Neural progenitor cell (in vitro differentiated cells): ENCODE data around the gene ADK.

Experiments
- CTCF ChIP-seq: fragments of 200-600 bp; sonication (generic); IDR thresholded peaks from 2 replicates; pipeline ENCODE4 v1.5.1; 2017; ENCODE audit warnings: antibody characterized with exemption, mild to moderate bottlenecking
- EZH2 ChIP-seq: fragments of 200-600 bp; sonication (generic); IDR thresholded peaks from 2 replicates; pipeline ENCODE4 v1.6.1; 2017; ENCODE audit warnings: antibody characterized with exemption, mild to moderate bottlenecking, moderate library complexity

GRCh38 chr10:74103560-74104258 is 47.3 kb upstream of the ADK start:
- peak; percentile 60 for TF ChIP-seq CTCF
- no peak for TF ChIP-seq EZH2
